K562 (cell line): ENCODE measurements around the gene ADD1. TPM values are rescaled to one million over a fixed set of nuclear protein-coding genes. Genes with fewer than 3 reads are reported as not detected.

ENCODE experiments used
- ELF2 ChIP-seq: fragments of 250-450 bp; sonication (Bioruptor Pico); IDR thresholded peaks from 2 replicates; pipeline ENCODE4 v1.5.0; 2021; ENCODE audit warnings: mild to moderate bottlenecking
- LARP7 ChIP-seq: fragments of 450-650 bp; IDR thresholded peaks from 2 replicates; pipeline ENCODE4 v1.6.1; 2016
- LEF1 ChIP-seq: fragments of 450-650 bp; IDR thresholded peaks from 2 replicates; pipeline ENCODE4 v1.6.1; 2016; ENCODE audit warnings: mild to moderate bottlenecking
- MEIS2 ChIP-seq: fragments of 450-650 bp; IDR thresholded peaks from 2 replicates; pipeline ENCODE4 v1.6.1; 2014; ENCODE audit warnings: mild to moderate bottlenecking; ENCODE audit not compliant: partially characterized antibody
- SMAD3 ChIP-seq: fragments of 450-650 bp; formaldehyde crosslinking; conservative IDR thresholded peaks from 2 replicates; pipeline ENCODE4 v1.4.0; 2020; ENCODE audit warnings: mild to moderate bottlenecking
- SMARCA5 ChIP-seq: fragments of 450-650 bp; IDR thresholded peaks from 2 replicates; pipeline ENCODE4 v1.6.1; 2016
- SRSF9 ChIP-seq: fragments of 200-400 bp; formaldehyde crosslinking; IDR thresholded peaks from 2 replicates; pipeline ENCODE4 v1.6.1; 2017; ENCODE audit warnings: low read depth, low read length, borderline replicate concordance
- TAF15 ChIP-seq: fragments of 200-400 bp; formaldehyde crosslinking; IDR thresholded peaks from 2 replicates; pipeline ENCODE4 v1.6.1; 2017; ENCODE audit warnings: mild to moderate bottlenecking, low read depth, low read length, moderate library complexity
- ZNF407 ChIP-seq: fragments of 450-650 bp; IDR thresholded peaks from 2 replicates; pipeline ENCODE4 v1.6.1; 2016; ENCODE audit warnings: low read depth
- polyA plus RNA-seq, 8 experiments: library from polyadenylated mRNA; depleted of rRNA in 4 of 8; stranded (reverse) in 5 of 8; unstranded in 3 of 8; fragments of >200 nt; fragmentation: Nextera tagmentation in 2 of 8; fragmentation: Illumina TruSeq in 1 of 8; extraction: Ambion mirVana in 2 of 8; extraction: Trizol in 1 of 8; gene quantifications; 2 replicates each; pipeline versions ENCODE4 v1.2.1 to v1.2.3, GENCODE V29; 2011 to 2014; ENCODE audit warnings: inconsistent platforms in 1 of 8, missing spikeins in 1 of 8
- total RNA-seq, 7 experiments: library from RNA; depleted of rRNA in 6 of 7; stranded (reverse); fragments of >200 nt in 6 of 7; fragmentation: Illumina TruSeq in 2 of 7; extraction: Trizol in 2 of 7; gene quantifications; 2 replicates each; pipeline versions ENCODE4 v1.2.1 to v1.2.3, GENCODE V29; 2011 to 2021; ENCODE audit warnings: low replicate concordance in 1 of 7
- TF ChIP-seq, protein P1 (sequence below): fragments of 250-450 bp; sonication (Bioruptor Pico); IDR thresholded peaks from 2 replicates; pipeline ENCODE4 v1.4.0; 2020

ADD1 gene
- total and polyA plus RNA-seq, 9 of the 15 experiments (the other 6 are each of a cell fraction or from before 2014, with no cell fraction given), result 17.5 to 153 (median 74.0) TPM

DNA sequence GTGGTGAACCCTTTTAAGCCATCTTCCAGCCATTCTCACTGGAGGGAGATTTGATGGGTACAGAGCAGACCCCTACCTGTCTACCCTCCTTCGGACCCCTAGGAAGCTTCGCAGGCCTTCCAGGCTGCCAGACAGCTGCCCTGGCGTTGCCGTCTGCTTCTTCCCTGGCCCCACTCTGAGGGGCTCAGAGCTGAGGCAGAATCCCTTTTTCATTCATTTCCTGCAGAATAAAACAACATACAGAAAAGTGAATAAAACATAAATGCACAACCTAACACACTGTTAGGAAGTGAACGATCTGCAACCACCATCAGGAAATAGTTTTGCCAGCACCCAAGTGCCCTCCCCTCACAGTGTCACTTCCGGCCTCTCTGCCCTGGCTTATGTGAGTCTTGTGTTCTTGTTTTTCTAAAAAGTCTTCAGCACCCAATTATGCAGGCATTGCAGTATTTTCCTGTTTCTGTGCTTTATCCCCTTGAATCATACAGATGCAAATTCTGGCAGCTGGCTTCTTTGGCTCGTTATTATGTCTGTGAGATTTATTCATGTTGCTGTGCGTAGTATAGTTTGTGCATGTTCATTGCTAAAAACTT lies 5.6 kb upstream of the ADD1 start (continued):
- TF ChIP-seq ZNF407 (no peak), SRSF9 (no peak), MEIS2 (no peak), ELF2 (CRISPR knock-in tag) (no peak), SMARCA5 (no peak), TAF15 (no peak), SMAD3 (CRISPR knock-in tag) (no peak), LARP7 (no peak), LEF1 (no peak)
- TF ChIP-seq, protein P1, sequence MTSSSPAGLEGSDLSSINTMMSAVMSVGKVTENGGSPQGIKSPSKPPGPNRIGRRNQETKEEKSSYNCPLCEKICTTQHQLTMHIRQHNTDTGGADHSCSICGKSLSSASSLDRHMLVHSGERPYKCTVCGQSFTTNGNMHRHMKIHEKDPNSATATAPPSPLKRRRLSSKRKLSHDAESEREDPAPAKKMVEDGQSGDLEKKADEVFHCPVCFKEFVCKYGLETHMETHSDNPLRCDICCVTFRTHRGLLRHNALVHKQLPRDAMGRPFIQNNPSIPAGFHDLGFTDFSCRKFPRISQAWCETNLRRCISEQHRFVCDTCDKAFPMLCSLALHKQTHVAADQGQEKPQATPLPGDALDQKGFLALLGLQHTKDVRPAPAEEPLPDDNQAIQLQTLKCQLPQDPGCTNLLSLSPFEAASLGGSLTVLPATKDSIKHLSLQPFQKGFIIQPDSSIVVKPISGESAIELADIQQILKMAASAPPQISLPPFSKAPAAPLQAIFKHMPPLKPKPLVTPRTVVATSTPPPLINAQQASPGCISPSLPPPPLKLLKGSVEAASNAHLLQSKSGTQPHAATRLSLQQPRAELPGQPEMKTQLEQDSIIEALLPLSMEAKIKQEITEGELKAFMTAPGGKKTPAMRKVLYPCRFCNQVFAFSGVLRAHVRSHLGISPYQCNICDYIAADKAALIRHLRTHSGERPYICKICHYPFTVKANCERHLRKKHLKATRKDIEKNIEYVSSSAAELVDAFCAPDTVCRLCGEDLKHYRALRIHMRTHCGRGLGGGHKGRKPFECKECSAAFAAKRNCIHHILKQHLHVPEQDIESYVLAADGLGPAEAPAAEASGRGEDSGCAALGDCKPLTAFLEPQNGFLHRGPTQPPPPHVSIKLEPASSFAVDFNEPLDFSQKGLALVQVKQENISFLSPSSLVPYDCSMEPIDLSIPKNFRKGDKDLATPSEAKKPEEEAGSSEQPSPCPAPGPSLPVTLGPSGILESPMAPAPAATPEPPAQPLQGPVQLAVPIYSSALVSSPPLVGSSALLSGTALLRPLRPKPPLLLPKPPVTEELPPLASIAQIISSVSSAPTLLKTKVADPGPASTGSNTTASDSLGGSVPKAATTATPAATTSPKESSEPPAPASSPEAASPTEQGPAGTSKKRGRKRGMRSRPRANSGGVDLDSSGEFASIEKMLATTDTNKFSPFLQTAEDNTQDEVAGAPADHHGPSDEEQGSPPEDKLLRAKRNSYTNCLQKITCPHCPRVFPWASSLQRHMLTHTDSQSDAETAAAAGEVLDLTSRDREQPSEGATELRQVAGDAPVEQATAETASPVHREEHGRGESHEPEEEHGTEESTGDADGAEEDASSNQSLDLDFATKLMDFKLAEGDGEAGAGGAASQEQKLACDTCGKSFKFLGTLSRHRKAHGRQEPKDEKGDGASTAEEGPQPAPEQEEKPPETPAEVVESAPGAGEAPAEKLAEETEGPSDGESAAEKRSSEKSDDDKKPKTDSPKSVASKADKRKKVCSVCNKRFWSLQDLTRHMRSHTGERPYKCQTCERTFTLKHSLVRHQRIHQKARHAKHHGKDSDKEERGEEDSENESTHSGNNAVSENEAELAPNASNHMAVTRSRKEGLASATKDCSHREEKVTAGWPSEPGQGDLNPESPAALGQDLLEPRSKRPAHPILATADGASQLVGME (CRISPR knock-in tag), result no peak
- TF ChIP-seq, all 486 proteins: peak for 0
